Activated naive CD8-positive, alpha-beta T cell (primary cell): Measurements from ENCODE around the gene PTGFRN.
A peak's percentile ranks its signal among the peaks of the same experiment; 100 is the strongest.
"Not testable (repeated sequence)": the region's sequence is repeated elsewhere in the genome, so short reads cannot be mapped to it uniquely, and the experiment has no call there.

Source experiments
- H3K27ac Mint-ChIP-seq: one replicate; pipeline ENCODE4 v1.8.0; 2021; ENCODE audit warnings: mixed read lengths
- H3K27me3 Mint-ChIP-seq: one replicate; pipeline ENCODE4 v1.8.0; 2021; ENCODE audit warnings: mixed read lengths
- H3K36me3 Mint-ChIP-seq: one replicate; pipeline ENCODE4 v1.8.0; 2021; ENCODE audit warnings: mixed read lengths
- H3K4me1 Mint-ChIP-seq: one replicate; pipeline ENCODE4 v1.8.0; 2021; ENCODE audit warnings: low read depth, mixed read lengths
- H3K4me3 Mint-ChIP-seq: one replicate; pipeline ENCODE4 v1.8.0; 2021; ENCODE audit warnings: mild to moderate bottlenecking, mixed read lengths
- H3K9me3 Mint-ChIP-seq: one replicate; pipeline ENCODE4 v1.8.0; 2021; ENCODE audit warnings: low read depth, mixed read lengths

The PTGFRN gene

GRCh38 chr1:116919802-116920201 lies 10.1 kb downstream of the PTGFRN start:
- Mint-ChIP-seq H3K36me3 (no peaks in the 10 kb centered on the region), H3K9me3 (no peaks in the 10 kb centered on the region), H3K4me1 (peaks cover 11% of the 10 kb centered on the region), H3K4me3 (no peak overlapping the region), H3K27me3 (peaks cover 1% of the 10 kb centered on the region), H3K27ac (no peak overlapping the region)

DNA sequence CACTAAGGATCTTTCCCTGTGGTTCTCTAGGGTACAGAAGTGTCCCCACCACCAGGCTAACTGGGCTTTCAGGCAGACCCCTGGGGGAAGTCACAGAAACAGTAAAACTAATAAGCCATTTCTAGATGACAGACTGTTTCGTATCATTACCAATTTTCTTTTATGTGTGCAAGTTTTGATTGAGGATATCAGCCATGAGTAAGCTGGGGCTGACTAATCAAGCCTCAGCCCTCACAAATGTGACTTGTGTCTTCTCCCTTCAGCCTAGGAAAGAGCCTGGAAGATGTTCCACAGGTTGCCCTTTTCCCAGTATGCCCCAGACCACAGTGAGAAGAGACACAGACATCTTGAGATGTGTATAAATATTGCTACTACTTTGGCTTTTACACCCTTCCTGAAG lies 10.5 kb downstream of the PTGFRN start:
- Mint-ChIP-seq H3K9me3 (no peaks in the 10 kb centered on the region), H3K4me1 (peaks cover 7% of the 10 kb centered on the region), H3K36me3 (no peaks in the 10 kb centered on the region), H3K27ac (no peak overlapping the region), H3K4me3 (no peak overlapping the region), H3K27me3 (peaks cover 1% of the 10 kb centered on the region)

GRCh38 chr1:116921301-116921885 lies 11.7 kb downstream of the PTGFRN start:
- no peak overlapping the region for H3K27ac Mint-ChIP-seq
- H3K36me3 Mint-ChIP-seq: no peaks in the 10 kb centered on the region
- H3K9me3 Mint-ChIP-seq: no peaks in the 10 kb centered on the region
- H3K27me3 Mint-ChIP-seq: peaks cover 1% of the 10 kb centered on the region
- no peak overlapping the region for H3K4me3 Mint-ChIP-seq
- no peaks in the 10 kb centered on the region for H3K4me1 Mint-ChIP-seq

DNA sequence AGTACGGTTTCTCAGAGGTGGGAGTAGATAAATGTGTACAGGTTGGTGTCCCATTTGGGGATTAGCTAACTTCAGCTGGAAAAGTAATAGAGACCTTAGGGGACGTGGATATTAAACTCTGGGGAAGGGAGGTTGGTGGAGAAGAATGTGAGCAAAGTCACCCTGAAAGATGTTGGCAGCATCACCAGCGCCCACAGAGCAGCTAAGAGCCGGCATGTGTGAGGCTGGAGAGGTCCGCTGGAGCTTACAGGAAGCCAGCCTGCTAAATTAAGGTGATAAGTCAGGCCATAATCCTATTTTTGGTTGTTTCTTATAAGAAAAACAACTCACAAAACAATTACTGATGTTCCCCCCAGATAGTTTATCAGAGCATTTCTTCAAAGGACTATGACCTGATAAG lies 12.2 kb downstream of the PTGFRN start:
- H3K9me3 Mint-ChIP-seq: no peaks in the 10 kb centered on the region
- H3K27ac Mint-ChIP-seq: no peak overlapping the region
- H3K36me3 Mint-ChIP-seq: no peaks in the 10 kb centered on the region
- H3K4me3 Mint-ChIP-seq: no peak overlapping the region
- H3K4me1 Mint-ChIP-seq: no peaks in the 10 kb centered on the region
- peaks cover 1% of the 10 kb centered on the region for H3K27me3 Mint-ChIP-seq

DNA sequence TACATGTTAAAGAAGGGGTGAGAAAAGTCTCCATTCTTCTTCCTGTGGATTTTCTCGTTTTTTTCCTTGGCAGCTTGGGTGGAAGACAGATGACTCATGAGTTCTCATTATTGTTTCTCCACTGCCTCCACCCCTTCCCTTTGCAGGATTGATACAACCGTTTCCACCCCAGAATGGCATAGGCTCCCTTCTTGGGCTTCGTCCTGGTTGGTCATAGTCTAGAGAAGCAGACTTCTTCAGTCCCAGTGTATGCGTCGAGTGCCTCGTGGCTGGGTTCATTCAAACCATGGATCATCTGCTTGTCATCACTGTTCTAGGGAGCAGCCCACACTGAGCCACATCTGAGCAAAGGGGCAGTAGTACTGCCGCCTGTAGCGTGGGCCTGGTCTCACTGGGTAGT lies 13.7 kb downstream of the PTGFRN start:
- Mint-ChIP-seq H3K4me3 (no peak overlapping the region), H3K27me3 (peaks cover 1% of the 10 kb centered on the region), H3K4me1 (no peaks in the 10 kb centered on the region), H3K27ac (no peak overlapping the region), H3K36me3 (no peaks in the 10 kb centered on the region), H3K9me3 (no peaks in the 10 kb centered on the region)

DNA sequence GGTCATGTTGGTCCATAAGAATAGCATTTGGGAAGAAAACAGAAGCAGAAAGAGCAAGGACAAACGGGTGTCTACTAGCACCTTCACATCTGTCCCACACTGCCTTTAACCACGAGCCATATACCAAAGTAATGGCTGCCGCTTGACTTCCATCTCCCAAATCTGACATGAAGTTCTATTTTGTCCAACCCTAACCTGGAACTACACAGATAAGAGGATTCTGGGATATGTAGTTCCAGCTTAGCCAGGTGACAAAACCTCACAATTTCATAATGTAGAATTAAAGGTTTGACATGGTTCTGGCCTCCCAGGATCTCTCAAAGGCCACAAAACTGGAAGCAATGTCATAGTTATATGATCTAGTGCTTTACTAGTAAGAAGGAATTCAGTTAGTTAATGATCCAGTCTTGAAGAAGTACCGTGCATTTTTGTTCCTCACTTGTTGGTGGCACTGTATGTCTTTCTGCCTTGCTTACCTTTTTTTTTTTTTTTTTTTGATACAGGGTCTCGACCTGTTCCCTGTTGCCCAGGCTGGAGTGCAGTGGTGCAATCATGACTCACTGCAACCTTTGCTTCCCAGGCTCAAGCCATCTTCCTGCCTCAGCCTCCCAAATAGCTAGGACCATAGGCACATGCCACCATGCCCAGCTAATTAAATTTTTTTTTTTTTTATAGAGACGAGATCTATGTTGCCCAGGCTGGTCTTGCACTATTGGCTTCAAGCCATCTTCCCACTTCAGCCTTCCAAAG lies 17.5 kb downstream of the PTGFRN start:
- Mint-ChIP-seq H3K36me3 (no peaks in the 10 kb centered on the region), H3K4me1 (peaks cover 5% of the 10 kb centered on the region), H3K9me3 (no peaks in the 10 kb centered on the region), H3K4me3 (no peak overlapping the region), H3K27ac (no peak overlapping the region), H3K27me3 (no peaks in the 10 kb centered on the region)

GRCh38 chr1:116929961-116930592 lies 20.4 kb downstream of the PTGFRN start:
- Mint-ChIP-seq H3K4me1 (peaks cover 28% of the 10 kb centered on the region), H3K9me3 (no peaks in the 10 kb centered on the region), H3K27me3 (no peaks in the 10 kb centered on the region), H3K27ac (no peak overlapping the region), H3K4me3 (no peak overlapping the region), H3K36me3 (no peaks in the 10 kb centered on the region)

DNA sequence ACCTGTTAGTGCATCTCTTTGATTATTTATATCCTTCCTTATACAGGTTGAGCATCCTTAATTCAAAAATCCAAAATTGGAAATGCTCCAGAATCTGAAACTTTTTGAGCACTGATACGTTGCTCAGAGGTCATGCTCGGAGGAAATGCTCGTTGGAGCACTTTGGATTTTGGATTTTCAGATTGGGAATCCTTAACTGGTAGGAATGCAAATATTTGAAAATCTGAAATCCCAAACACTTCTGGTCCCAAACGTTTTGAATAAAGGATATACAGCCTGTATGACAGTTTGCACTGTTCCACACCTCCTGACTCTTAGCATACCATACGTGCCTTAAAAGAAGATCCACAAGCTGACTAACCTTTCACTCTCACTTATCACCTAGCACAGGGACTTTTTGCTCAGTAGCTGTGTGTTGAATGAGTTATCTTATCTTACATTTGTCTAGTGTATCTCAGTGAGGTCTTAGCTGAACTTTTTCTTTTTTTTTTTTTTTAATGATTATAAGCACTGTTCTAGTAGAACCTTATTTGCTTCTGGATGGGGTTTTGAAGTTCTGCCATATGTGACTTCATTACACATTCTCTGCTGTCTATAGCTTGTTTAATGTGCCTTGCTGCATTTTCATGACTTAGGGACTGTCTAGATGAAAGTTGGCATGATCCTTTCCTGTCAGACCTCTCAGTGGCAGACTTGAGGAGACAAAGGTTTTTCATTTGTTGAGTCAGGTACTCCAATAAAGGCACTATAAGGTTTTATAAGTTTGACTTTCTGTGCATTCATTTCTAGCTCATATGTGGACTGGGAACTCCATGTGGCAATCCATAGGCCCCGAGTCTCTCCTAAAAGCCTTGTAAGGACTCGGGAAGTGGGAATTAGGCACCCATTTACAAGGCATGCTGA lies 21.6 kb downstream of the PTGFRN start:
- Mint-ChIP-seq H3K27ac (peak overlapping the region; percentile 17), H3K27me3 (no peaks in the 10 kb centered on the region), H3K4me3 (no peak overlapping the region), H3K36me3 (no peaks in the 10 kb centered on the region), H3K9me3 (no peaks in the 10 kb centered on the region), H3K4me1 (peaks cover 29% of the 10 kb centered on the region)

- H3K27me3 Mint-ChIP-seq: no peaks in the 10 kb centered on the region
- peak overlapping the region; percentile 68 for H3K27ac Mint-ChIP-seq
- no peaks in the 10 kb centered on the region for H3K9me3 Mint-ChIP-seq
- peaks cover 29% of the 10 kb centered on the region for H3K4me1 Mint-ChIP-seq
- no peaks in the 10 kb centered on the region for H3K36me3 Mint-ChIP-seq
- H3K4me3 Mint-ChIP-seq: no peak overlapping the region
These were observed 24.1 kb downstream of the PTGFRN start for GRCh38 chr1:116933606-116934515.

- H3K27me3 Mint-ChIP-seq: no peaks in the 10 kb centered on the region
- H3K9me3 Mint-ChIP-seq: no peaks in the 10 kb centered on the region
- peak overlapping the region; percentile 47 for H3K27ac Mint-ChIP-seq
- H3K36me3 Mint-ChIP-seq: no peaks in the 10 kb centered on the region
- H3K4me1 Mint-ChIP-seq: peaks cover 29% of the 10 kb centered on the region
- H3K4me3 Mint-ChIP-seq: no peak overlapping the region
These were observed 25.0 kb downstream of the PTGFRN start for GRCh38 chr1:116934586-116935207.

- H3K4me3 Mint-ChIP-seq: no peak overlapping the region
- peaks cover 29% of the 10 kb centered on the region for H3K4me1 Mint-ChIP-seq
- H3K36me3 Mint-ChIP-seq: no peaks in the 10 kb centered on the region
- H3K27ac Mint-ChIP-seq: no peak overlapping the region
- no peaks in the 10 kb centered on the region for H3K27me3 Mint-ChIP-seq
- no peaks in the 10 kb centered on the region for H3K9me3 Mint-ChIP-seq
These were observed 28.5 kb downstream of the PTGFRN start for GRCh38 chr1:116938216-116938615.

GRCh38 chr1:116939780-116940543 lies 30.2 kb downstream of the PTGFRN start:
- not testable (repeated sequence) for H3K27ac Mint-ChIP-seq, H3K4me3 Mint-ChIP-seq, H3K27me3 Mint-ChIP-seq, H3K36me3 Mint-ChIP-seq, H3K9me3 Mint-ChIP-seq
- peaks cover 21% of the 10 kb centered on the region for H3K4me1 Mint-ChIP-seq
